Astrocyte (in vitro differentiated cells and primary cell): ENCODE results near the gene CDYL. TPM values are rescaled to one million over a fixed set of nuclear protein-coding genes. Genes with fewer than 3 reads are reported as not detected.

ENCODE experiments used
- DNase-seq: peaks from one replicate; pipeline ENCODE4 v3.0.0-alpha.2; 2010; ENCODE audit warnings: low read depth
- FAIRE-seq: peaks from 2 replicates; lab custom pipeline; 2011; peaks lifted over from hg19 to GRCh38; lab: Jason Lieb, UNC
- H2AFZ ChIP-seq: 2 replicates; pipeline ENCODE4 v1.6.0; 2012; ENCODE audit warnings: low read depth, low read length, inconsistent platforms
- H3K27ac ChIP-seq: 2 replicates; pipeline ENCODE4 v1.5.1; 2011; ENCODE audit warnings: low read depth, low read length, inconsistent platforms
- H3K27me3 ChIP-seq: 2 replicates; pipeline ENCODE4 v1.6.0; 2011; ENCODE audit warnings: low read length, inconsistent platforms; ENCODE audit not compliant: insufficient read depth
- H3K36me3 ChIP-seq: 2 replicates; pipeline ENCODE4 v1.5.1; 2011; ENCODE audit warnings: low read length, inconsistent platforms; ENCODE audit not compliant: insufficient read depth
- H3K4me1 ChIP-seq: 2 replicates; pipeline ENCODE4 v1.5.1; 2011; ENCODE audit warnings: low read length, inconsistent platforms; ENCODE audit not compliant: insufficient read depth
- H3K4me2 ChIP-seq: 2 replicates; pipeline ENCODE4 v1.6.0; 2012; ENCODE audit warnings: low read length, inconsistent platforms
- H3K4me3 ChIP-seq: 2 replicates; pipeline ENCODE4 v1.5.1; 2011; ENCODE audit warnings: low read depth, mild to moderate bottlenecking, low read length, inconsistent platforms; ENCODE audit not compliant: insufficient read depth
- H3K79me2 ChIP-seq: 2 replicates; pipeline ENCODE4 v1.6.0; 2012; ENCODE audit warnings: mild to moderate bottlenecking, low read length, inconsistent platforms; ENCODE audit not compliant: insufficient read depth
- H3K9ac ChIP-seq: 2 replicates; pipeline ENCODE4 v1.6.0; 2012; ENCODE audit warnings: mild to moderate bottlenecking, low read length, inconsistent platforms
- H3K9me3 ChIP-seq: 2 replicates; pipeline ENCODE4 v1.5.1; 2012; ENCODE audit warnings: low read depth, mild to moderate bottlenecking, low read length, inconsistent platforms; ENCODE audit not compliant: insufficient read depth
- H4K20me1 ChIP-seq: 2 replicates; pipeline ENCODE4 v1.6.0; 2012; ENCODE audit warnings: low read length, inconsistent platforms; ENCODE audit not compliant: insufficient read depth
- H3K27ac Mint-ChIP-seq: one replicate; pipeline ENCODE4 v1.8.0; 2021; ENCODE audit warnings: mild to moderate bottlenecking, mixed read lengths; ENCODE audit not compliant: unreplicated experiment
- H3K27me3 Mint-ChIP-seq: one replicate; pipeline ENCODE4 v1.8.0; 2021; ENCODE audit warnings: low read depth, mixed read lengths; ENCODE audit not compliant: unreplicated experiment
- H3K36me3 Mint-ChIP-seq: one replicate; pipeline ENCODE4 v1.8.0; 2021; ENCODE audit warnings: low read depth, mixed read lengths; ENCODE audit not compliant: unreplicated experiment
- H3K4me1 Mint-ChIP-seq: one replicate; pipeline ENCODE4 v1.8.0; 2021; ENCODE audit warnings: low read depth, mixed read lengths; ENCODE audit not compliant: unreplicated experiment
- H3K4me3 Mint-ChIP-seq: one replicate; pipeline ENCODE4 v1.8.0; 2021; ENCODE audit warnings: mild to moderate bottlenecking, moderate library complexity, mixed read lengths; ENCODE audit not compliant: unreplicated experiment
- H3K9me3 Mint-ChIP-seq: one replicate; pipeline ENCODE4 v1.8.0; 2021; ENCODE audit warnings: mild to moderate bottlenecking, mixed read lengths; ENCODE audit not compliant: unreplicated experiment
- EZH2 ChIP-seq: IDR thresholded peaks from 2 replicates; pipeline ENCODE4 v1.6.1; 2012; ENCODE audit warnings: mild to moderate bottlenecking, low read length, inconsistent platforms; ENCODE audit not compliant: insufficient read depth
- total RNA-seq: library from RNA; stranded (reverse); gene quantifications from 2 replicates; pipeline ENCODE4 v1.2.1, GENCODE V29; 2021
- TF ChIP-seq, protein P1 (sequence below): IDR thresholded peaks from 2 replicates; pipeline ENCODE4 v1.5.1; 2011; ENCODE audit warnings: low read depth, mild to moderate bottlenecking, inconsistent platforms, low read length, moderate library complexity; ENCODE audit not compliant: insufficient read depth

Gene CDYL
- total RNA-seq, 1 donor from 2014 or later: 87.1 TPM

DNA sequence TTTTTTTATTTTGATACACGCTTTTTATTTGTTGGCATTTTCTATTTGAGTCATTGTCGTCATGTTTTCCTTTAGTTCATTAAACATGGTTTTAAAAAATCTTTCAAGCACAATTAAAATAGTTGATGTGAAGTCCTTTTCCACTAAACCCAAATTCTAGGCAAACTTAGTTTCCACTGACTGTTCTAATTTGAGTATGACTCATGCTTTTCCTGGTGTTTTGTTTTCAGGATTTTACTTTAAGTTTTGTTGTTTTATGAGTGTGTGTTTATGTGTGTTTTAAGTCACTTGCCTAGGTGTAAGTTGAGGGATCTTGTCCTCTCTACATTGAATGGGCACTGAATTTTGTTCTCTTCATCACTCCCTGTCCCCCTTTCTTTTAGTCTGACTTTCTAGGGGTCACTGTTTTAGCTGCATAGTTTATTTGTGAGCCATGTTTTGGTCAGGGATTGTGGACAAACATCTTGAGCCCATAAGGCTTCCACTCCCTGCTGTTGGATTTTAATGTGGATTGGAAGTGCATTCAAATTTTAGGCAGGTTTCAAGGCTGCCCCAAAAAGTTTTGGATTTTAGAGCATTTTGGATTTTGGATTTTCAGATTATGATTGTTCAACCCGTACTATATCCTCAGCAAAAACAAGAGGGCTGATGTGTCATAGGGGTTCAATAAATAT, 94.8 kb downstream of the CDYL start:
- Mint-ChIP-seq H3K27me3 (no peaks in the 10 kb centered on the region), H3K4me1 (peaks cover 43% of the 10 kb centered on the region), H3K4me3 (no peak overlapping the region), H3K36me3 (no peaks in the 10 kb centered on the region), H3K9me3 (no peaks in the 10 kb centered on the region), H3K27ac (no peak overlapping the region)
- Histone ChIP-seq H3K4me1 (no peaks in the 10 kb centered on the region), H3K4me3 (no peak overlapping the region), H3K9me3 (no peaks in the 10 kb centered on the region), H4K20me1 (peaks cover 65% of the 10 kb centered on the region), H3K27ac (no peak overlapping the region), H3K9ac (no peak overlapping the region), H3K27me3 (no peaks in the 10 kb centered on the region), H3K79me2 (peaks cover 93% of the 10 kb centered on the region), H2AFZ (no peak overlapping the region), H3K36me3 (no peaks in the 10 kb centered on the region), H3K4me2 (no peak overlapping the region)
- TF ChIP-seq EZH2: no peak
- TF ChIP-seq, protein P1, sequence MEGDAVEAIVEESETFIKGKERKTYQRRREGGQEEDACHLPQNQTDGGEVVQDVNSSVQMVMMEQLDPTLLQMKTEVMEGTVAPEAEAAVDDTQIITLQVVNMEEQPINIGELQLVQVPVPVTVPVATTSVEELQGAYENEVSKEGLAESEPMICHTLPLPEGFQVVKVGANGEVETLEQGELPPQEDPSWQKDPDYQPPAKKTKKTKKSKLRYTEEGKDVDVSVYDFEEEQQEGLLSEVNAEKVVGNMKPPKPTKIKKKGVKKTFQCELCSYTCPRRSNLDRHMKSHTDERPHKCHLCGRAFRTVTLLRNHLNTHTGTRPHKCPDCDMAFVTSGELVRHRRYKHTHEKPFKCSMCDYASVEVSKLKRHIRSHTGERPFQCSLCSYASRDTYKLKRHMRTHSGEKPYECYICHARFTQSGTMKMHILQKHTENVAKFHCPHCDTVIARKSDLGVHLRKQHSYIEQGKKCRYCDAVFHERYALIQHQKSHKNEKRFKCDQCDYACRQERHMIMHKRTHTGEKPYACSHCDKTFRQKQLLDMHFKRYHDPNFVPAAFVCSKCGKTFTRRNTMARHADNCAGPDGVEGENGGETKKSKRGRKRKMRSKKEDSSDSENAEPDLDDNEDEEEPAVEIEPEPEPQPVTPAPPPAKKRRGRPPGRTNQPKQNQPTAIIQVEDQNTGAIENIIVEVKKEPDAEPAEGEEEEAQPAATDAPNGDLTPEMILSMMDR: no peak
- DNase-seq (peak; percentile 8), FAIRE-seq (no peak)

DNA sequence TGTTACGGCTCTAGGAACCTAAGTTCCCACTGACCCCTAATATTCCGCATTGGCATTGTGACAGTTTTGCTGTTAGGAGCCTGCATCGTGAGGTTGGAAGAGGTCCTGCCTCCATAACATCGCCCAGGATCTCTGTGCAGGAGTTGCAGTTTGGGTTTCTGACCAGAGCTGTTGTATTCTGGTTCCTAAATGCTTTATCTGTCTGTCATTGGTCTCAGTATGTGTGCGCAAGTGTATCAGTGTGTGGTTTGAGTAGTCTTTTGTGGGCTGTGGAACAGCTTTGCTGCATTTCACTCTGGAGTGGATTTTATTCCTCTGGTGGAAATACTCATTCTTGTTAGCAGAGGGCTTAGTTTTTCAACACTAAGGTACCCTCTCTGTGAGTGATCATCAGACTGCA, 95.6 kb downstream of the CDYL start:
- Mint-ChIP-seq H3K4me1 (peaks cover 51% of the 10 kb centered on the region), H3K36me3 (no peaks in the 10 kb centered on the region), H3K27me3 (no peaks in the 10 kb centered on the region), H3K9me3 (no peaks in the 10 kb centered on the region), H3K4me3 (no peak overlapping the region), H3K27ac (no peak overlapping the region)
- Histone ChIP-seq H3K9ac (no peak overlapping the region), H3K4me2 (no peak overlapping the region), H3K9me3 (no peaks in the 10 kb centered on the region), H2AFZ (no peak overlapping the region), H3K27me3 (no peaks in the 10 kb centered on the region), H3K36me3 (no peaks in the 10 kb centered on the region), H4K20me1 (peaks cover 74% of the 10 kb centered on the region), H3K4me1 (no peaks in the 10 kb centered on the region), H3K27ac (no peak overlapping the region), H3K4me3 (no peak overlapping the region), H3K79me2 (peaks cover 98% of the 10 kb centered on the region)
- DNase-seq (no peak), FAIRE-seq (no peak)
- TF ChIP-seq, protein P1: no peak
- TF ChIP-seq EZH2: no peak

DNA sequence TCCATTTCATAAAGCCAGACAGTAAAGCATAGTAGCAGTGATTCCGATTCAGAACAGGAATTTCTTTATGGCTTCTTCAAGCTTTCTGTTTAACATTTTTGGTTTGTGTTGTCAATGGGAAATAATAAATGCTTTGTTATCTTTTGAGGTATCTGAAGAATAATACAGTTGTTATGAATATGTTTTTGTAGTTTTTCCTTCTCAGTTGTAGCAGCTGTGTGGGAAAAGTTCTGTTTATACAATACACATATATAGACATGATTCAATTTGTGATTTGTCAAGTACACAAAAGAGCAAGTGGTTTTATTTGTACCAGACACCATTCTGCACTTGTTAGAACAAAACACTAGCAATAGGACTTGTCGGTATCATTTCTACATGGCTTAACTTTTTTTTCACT, 96.6 kb downstream of the CDYL start:
- Histone ChIP-seq H3K27ac (no peak overlapping the region), H3K9me3 (no peaks in the 10 kb centered on the region), H3K79me2 (peaks cover 98% of the 10 kb centered on the region), H3K36me3 (no peaks in the 10 kb centered on the region), H3K9ac (no peak overlapping the region), H3K4me2 (no peak overlapping the region), H3K27me3 (no peaks in the 10 kb centered on the region), H2AFZ (no peak overlapping the region), H3K4me1 (no peaks in the 10 kb centered on the region), H3K4me3 (no peak overlapping the region), H4K20me1 (peaks cover 80% of the 10 kb centered on the region)
- H3K27me3 Mint-ChIP-seq: no peaks in the 10 kb centered on the region
- peak overlapping the region; percentile 13 for H3K27ac Mint-ChIP-seq
- peak; percentile 51 for DNase-seq
- no peak overlapping the region for H3K4me3 Mint-ChIP-seq
- no peak for TF ChIP-seq EZH2
- TF ChIP-seq, protein P1: no peak
- FAIRE-seq: no peak
- H3K36me3 Mint-ChIP-seq: no peaks in the 10 kb centered on the region
- peaks cover 54% of the 10 kb centered on the region for H3K4me1 Mint-ChIP-seq
- H3K9me3 Mint-ChIP-seq: no peaks in the 10 kb centered on the region
